BE2C (cell line): ENCODE measurements around the gene UBE2E1.
"Not testable (repeated sequence)": the region's sequence is repeated elsewhere in the genome, so short reads cannot be mapped to it uniquely, and the experiment has no call there.

ENCODE experiments used
- DNase-seq: peaks from one replicate; pipeline ENCODE4 v3.0.0-alpha.2; 2020
- H3K27me3 ChIP-seq: fragments of 250-450 bp; sonication (Bioruptor Pico); 2 replicates; pipeline ENCODE4 v1.5.1; 2020; ENCODE audit warnings: mild to moderate bottlenecking
- H3K36me3 ChIP-seq: fragments of 250-450 bp; sonication (Bioruptor Pico); 2 replicates; pipeline ENCODE4 v1.5.1; 2020; ENCODE audit warnings: mild to moderate bottlenecking
- H3K4me1 ChIP-seq: fragments of 250-450 bp; sonication (Bioruptor Pico); 2 replicates; pipeline ENCODE4 v1.5.1; 2020
- H3K4me3 ChIP-seq: 2 replicates; pipeline ENCODE4 v1.5.1; 2011; ENCODE audit warnings: low read depth, low read length
- H3K9me3 ChIP-seq: fragments of 250-450 bp; sonication (Bioruptor Pico); 2 replicates; pipeline ENCODE4 v1.5.1; 2020
- CTCF ChIP-seq: IDR thresholded peaks from 2 replicates; pipeline ENCODE4 v1.5.1; 2012; ENCODE audit warnings: mild to moderate bottlenecking, low read depth, low read length

UBE2E1 gene

DNA sequence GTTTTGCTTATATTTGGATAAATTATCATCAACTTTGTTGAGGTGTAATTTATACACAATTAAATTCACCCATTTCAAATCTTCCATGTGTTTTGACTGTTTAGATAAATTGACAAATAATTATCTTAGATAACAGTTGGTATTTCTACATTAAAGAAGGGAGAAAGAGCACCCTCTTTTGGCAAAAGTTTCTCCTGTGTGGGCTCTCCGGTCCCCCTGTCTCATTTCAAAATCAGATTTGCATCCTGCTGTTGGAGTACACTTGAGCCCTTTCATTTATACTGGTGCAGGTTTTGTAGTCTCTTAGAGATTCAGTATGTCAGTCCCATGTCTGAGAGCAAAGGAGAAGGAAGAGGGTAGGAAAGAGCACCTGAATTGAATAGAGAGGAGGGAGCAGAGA, 61.6 kb downstream of the UBE2E1 start:
- H3K27me3 ChIP-seq: no peaks in the 10 kb centered on the region
- DNase-seq: no peak
- H3K4me3 ChIP-seq: no peak overlapping the region
- 0 out of 2 replicates have a peak, but pooled peaks have one; percentile 6 for TF ChIP-seq CTCF
- H3K36me3 ChIP-seq: no peaks in the 10 kb centered on the region
- H3K9me3 ChIP-seq: no peaks in the 10 kb centered on the region
- no peaks in the 10 kb centered on the region for H3K4me1 ChIP-seq

DNA sequence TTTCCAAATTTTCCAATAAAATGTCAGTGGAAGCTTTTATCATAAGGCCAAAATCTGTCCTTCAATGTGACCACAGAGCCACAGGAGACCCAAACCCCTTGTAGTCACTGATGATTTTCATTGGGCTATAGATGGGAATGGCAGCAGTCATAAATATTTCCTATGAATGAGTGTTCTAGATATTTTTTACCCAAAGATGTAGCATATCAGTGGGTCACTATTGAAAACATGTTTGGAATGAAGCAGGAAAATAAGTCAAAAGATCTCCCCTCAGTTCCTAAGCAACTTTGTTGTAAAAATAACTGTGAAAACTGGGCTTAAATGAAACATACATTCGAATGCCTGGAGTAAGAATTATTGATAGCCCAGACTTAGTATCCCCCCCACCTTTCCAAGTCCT, 62.1 kb downstream of the UBE2E1 start:
- no peak overlapping the region for H3K4me3 ChIP-seq
- H3K9me3 ChIP-seq: no peaks in the 10 kb centered on the region
- H3K36me3 ChIP-seq: no peaks in the 10 kb centered on the region
- no peak for DNase-seq
- no peaks in the 10 kb centered on the region for H3K4me1 ChIP-seq
- no peak for TF ChIP-seq CTCF
- H3K27me3 ChIP-seq: no peaks in the 10 kb centered on the region

GRCh38 chr3:23869977-23870662, 64.4 kb downstream of the UBE2E1 start:
- DNase-seq: no peak

GRCh38 chr3:23870663-23871043, 64.9 kb downstream of the UBE2E1 start:
- DNase-seq, H3K36me3 ChIP-seq, H3K9me3 ChIP-seq, H3K4me3 ChIP-seq, H3K4me1 ChIP-seq, H3K27me3 ChIP-seq: not testable (repeated sequence)

More at GRCh38 chr3:23869977-23870662, 64.4 kb downstream of the UBE2E1 start:
- Histone ChIP-seq H3K4me1 (no peaks in the 10 kb centered on the region), H3K27me3 (no peaks in the 10 kb centered on the region), H3K36me3 (no peaks in the 10 kb centered on the region), H3K9me3 (no peaks in the 10 kb centered on the region), H3K4me3 (no peak overlapping the region)
- no peak for TF ChIP-seq CTCF

DNA sequence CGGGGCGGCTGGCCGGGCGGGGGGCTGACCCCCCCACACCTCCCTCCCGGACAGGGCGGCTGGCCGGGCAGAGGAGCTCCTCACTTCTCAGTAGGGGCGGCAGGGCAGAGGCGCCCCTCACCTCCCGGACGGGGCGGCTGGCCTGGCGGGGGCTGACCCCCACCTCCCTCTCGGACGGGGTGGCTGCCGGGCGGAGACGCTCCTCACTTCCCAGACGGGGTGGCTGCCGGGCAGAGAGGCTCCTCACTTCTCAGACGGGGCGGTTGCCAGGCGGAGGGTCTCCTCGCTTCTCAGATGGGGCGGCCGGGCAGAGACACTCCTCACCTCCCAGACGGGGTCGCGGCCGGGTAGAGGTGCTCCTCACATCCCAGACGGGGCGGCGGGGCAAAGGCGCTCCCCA, 65.6 kb downstream of the UBE2E1 start:
- H3K4me1 ChIP-seq, DNase-seq, H3K9me3 ChIP-seq, H3K36me3 ChIP-seq, H3K4me3 ChIP-seq, H3K27me3 ChIP-seq: not testable (repeated sequence)

DNA sequence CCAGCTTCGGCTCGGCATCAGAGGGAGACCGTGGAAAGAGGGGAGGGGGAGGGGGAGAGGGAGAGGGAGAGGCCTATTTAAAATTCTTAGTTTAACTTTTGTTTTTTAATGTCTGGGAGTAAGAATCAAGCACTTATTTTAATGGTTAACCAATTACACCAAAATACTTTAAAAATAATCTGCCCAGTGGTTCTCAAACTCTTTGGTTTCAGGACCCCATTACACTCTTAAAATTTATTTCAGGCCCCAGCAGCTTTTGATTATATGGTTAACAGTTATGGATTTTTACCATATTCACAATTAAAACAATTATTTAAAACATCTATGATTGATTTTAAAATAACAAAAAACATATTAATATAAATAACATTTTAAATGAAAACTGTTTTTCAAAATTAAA, 66.6 kb downstream of the UBE2E1 start:
- H3K9me3 ChIP-seq: no peaks in the 10 kb centered on the region
- no peaks in the 10 kb centered on the region for H3K36me3 ChIP-seq
- TF ChIP-seq CTCF: no peak
- H3K27me3 ChIP-seq: no peaks in the 10 kb centered on the region
- H3K4me3 ChIP-seq: no peak overlapping the region
- DNase-seq: no peak
- H3K4me1 ChIP-seq: no peaks in the 10 kb centered on the region

DNA sequence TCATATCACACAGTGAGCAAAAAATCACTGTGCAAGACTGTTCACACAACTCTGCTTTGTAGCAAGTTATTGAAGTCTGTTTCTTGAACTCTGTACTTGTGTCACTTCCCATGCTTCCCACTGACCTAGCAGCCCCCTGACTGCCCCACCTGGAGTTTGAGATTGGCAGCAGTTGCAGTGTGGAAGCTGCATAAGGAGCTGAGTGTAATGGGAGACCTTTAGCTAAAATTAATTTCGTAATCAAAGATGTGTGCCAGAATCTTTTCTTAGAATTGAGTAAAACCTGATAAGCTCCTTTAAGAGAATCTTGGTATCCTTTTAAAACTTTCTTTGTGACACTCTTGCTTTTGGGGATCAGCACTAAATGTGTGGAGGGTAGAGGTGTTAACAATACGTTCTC, 68.2 kb downstream of the UBE2E1 start:
- DNase-seq: no peak
- no peaks in the 10 kb centered on the region for H3K4me1 ChIP-seq
- H3K9me3 ChIP-seq: no peaks in the 10 kb centered on the region
- H3K36me3 ChIP-seq: no peaks in the 10 kb centered on the region
- H3K27me3 ChIP-seq: no peaks in the 10 kb centered on the region
- H3K4me3 ChIP-seq: no peak overlapping the region
- TF ChIP-seq CTCF: no peak
